HepG2 (cell line): Measurements from ENCODE around the gene CAVIN1. TPM values are rescaled to one million over a fixed set of nuclear protein-coding genes. Genes with fewer than 3 reads are reported as not detected.

Experiments used
- AGO2 ChIP-seq: fragments of 200-400 bp; formaldehyde crosslinking; optimal IDR thresholded peaks from 2 replicates; pipeline ENCODE3; 2017; ENCODE audit warnings: mild to moderate bottlenecking, low read depth, low read length, moderate library complexity
- AHR ChIP-seq: IDR thresholded peaks from 2 replicates; pipeline ENCODE4 v1.6.1; 2018; ENCODE audit warnings: missing genetic modification reagents, missing compliant biosample characterization
- CBX1 ChIP-seq: IDR thresholded peaks from one replicate; pipeline ENCODE4 v1.6.1; 2016; ENCODE audit warnings: antibody characterized with exemption, low read depth
- CBX2 ChIP-seq, 2 experiments: fragments of 200-600 bp in 1 of 2; sonication (generic); formaldehyde crosslinking in 1 of 2; IDR thresholded peaks; 2 replicates each; pipeline versions ENCODE4 v1.7.0 to v1.8.1; 2018 to 2022; ENCODE audit warnings: low read depth in 2 of 2, low read length in 1 of 2, mild to moderate bottlenecking in 1 of 2, missing genetic modification reagents in 1 of 2
- GABPA ChIP-seq, 2 experiments: IDR thresholded peaks; 2 replicates each; pipeline ENCODE4 v1.6.1; 2011 to 2016; ENCODE audit warnings: low read depth in 2 of 2, low read length in 1 of 2, missing biosample characterization in 1 of 2, missing genetic modification characterization in 1 of 2
- IRF2 ChIP-seq: IDR thresholded peaks from 2 replicates; pipeline ENCODE4 v1.6.1; 2018; ENCODE audit warnings: missing genetic modification reagents, missing compliant biosample characterization
- MXD1 ChIP-seq: sonication (generic); formaldehyde crosslinking; IDR thresholded peaks from 2 replicates; pipeline ENCODE4 v1.4.0; 2020; ENCODE audit warnings: mild to moderate bottlenecking, missing genetic modification reagents
- PAXIP1 ChIP-seq: sonication (generic); formaldehyde crosslinking; conservative IDR thresholded peaks from 2 replicates; pipeline ENCODE4 v1.4.0; 2020; ENCODE audit warnings: mild to moderate bottlenecking, missing genetic modification reagents, moderate library complexity
- PRDM4 ChIP-seq: sonication (generic); formaldehyde crosslinking; IDR thresholded peaks from 2 replicates; pipeline ENCODE4 v1.9.0; 2021; ENCODE audit warnings: missing genetic modification reagents, borderline replicate concordance
- TFAP4 ChIP-seq: sonication (generic); IDR thresholded peaks from 2 replicates; pipeline ENCODE4 v1.6.1; 2016; ENCODE audit warnings: low read depth, borderline replicate concordance
- TRIM24 ChIP-seq: sonication (generic); formaldehyde crosslinking; IDR thresholded peaks from 2 replicates; pipeline ENCODE4 v1.8.0; 2022; ENCODE audit warnings: mild to moderate bottlenecking, missing genetic modification reagents
- ZBTB33 ChIP-seq: sonication (generic); formaldehyde crosslinking; IDR thresholded peaks from 2 replicates; pipeline ENCODE4 v1.4.0; 2020; ENCODE audit warnings: missing genetic modification reagents
- ZNF687 ChIP-seq: sonication (generic); formaldehyde crosslinking; IDR thresholded peaks from 2 replicates; pipeline ENCODE4 v1.5.1; 2020; ENCODE audit warnings: mild to moderate bottlenecking, missing genetic modification reagents, moderate library complexity
- ZNF775 ChIP-seq: sonication (generic); formaldehyde crosslinking; IDR thresholded peaks from 2 replicates; pipeline ENCODE4 v1.4.0; 2020; ENCODE audit warnings: missing genetic modification reagents, mild to moderate bottlenecking, moderate library complexity, borderline replicate concordance
- polyA plus RNA-seq, 8 experiments: library from polyadenylated mRNA; depleted of rRNA in 3 of 8; stranded (reverse) in 7 of 8; unstranded in 1 of 8; fragments of >200 nt; fragmentation: Illumina TruSeq in 4 of 8; extraction: Trizol in 4 of 8; gene quantifications; 2 replicates each; pipeline versions ENCODE4 v1.2.1 to v1.2.3, GENCODE V29; 2011 to 2016; ENCODE audit warnings: low read depth in 4 of 8, missing spikeins in 1 of 8, mixed read lengths in 1 of 8; ENCODE audit not compliant: insufficient read depth in 1 of 8
- total RNA-seq, 5 experiments: library from RNA; depleted of rRNA; stranded (reverse); fragments of >200 nt; fragmentation: Illumina TruSeq; extraction: Trizol; gene quantifications; 2 replicates each; pipeline ENCODE4 v1.2.3, GENCODE V29; 2016; ENCODE audit warnings: low read depth in 1 of 5

Gene CAVIN1
- total and polyA plus RNA-seq, 2 of the 13 experiments (the other 11 are each of a cell fraction or from before 2014, with no cell fraction given), result 15.9 to 25.5 TPM

GRCh38 chr17:42407289-42407836 lies 15.7 kb downstream of the CAVIN1 start (continued):
- TF ChIP-seq CBX1 (no peak), AGO2 (no peak), ZNF687 (CRISPR knock-in tag) (no peak), PAXIP1 (CRISPR knock-in tag) (no peak), AHR (CRISPR knock-in tag) (no peak), GABPA (IDR thresholded peaks at IDR 0.05; ENCODE audit: low read depth, low read length) (peak; percentile 24; the same call in 1 of the 2 replicates), GABPA (CRISPR knock-in tag; IDR thresholded peaks at IDR 0.05; ENCODE audit: low read depth) (peak; percentile 81), TRIM24 (no peak), MXD1 (no peak), ZNF775 (CRISPR knock-in tag) (no peak), ZBTB33 (0 out of 2 replicates have a peak, but pooled peaks have one; percentile 35), CBX2 (IDR thresholded peaks at IDR 0.05; ENCODE audit: low read depth, low read length) (no peak), CBX2 (CRISPR knock-in tag; IDR thresholded peaks at IDR 0.05; ENCODE audit: low read depth) (no peak), TFAP4 (no peak), IRF2 (CRISPR knock-in tag) (peak; percentile 92), PRDM4 (CRISPR knock-in tag) (no peak)
